PC-9 (cell line): ENCODE measurements around the gene ACOXL. TPM values are rescaled to one million over a fixed set of nuclear protein-coding genes. Genes with fewer than 3 reads are reported as not detected.

Experiments used
- BruUV-seq: library from RNA; stranded (reverse); fragments of 400-500 nt; replicated peaks from 2 replicates; lab custom pipeline; 2021; lab: Mats Ljungman, UMichigan
- CTCF ChIA-PET: fragments of 300-600 bp; sonication (Branson Sonifier 250); formaldehyde crosslinking; loops from one replicate; lab custom pipeline; 2022; ENCODE audit warnings: antibody characterized with exemption; lab: Charles Lee
- POLR2A ChIA-PET: fragments of 300-600 bp; sonication (Branson Sonifier 250); formaldehyde crosslinking; loops from one replicate; lab custom pipeline; 2022; ENCODE audit warnings: antibody characterized with exemption; ENCODE audit not compliant: unreplicated experiment; lab: Charles Lee
- DNase-seq, 2 experiments: peaks; one replicate each; pipeline versions ENCODE4 v3.0.0 to v3.0.0-alpha.2; 2015 to 2022; ENCODE audit warnings: mixed read lengths in 1 of 2
- H2AFZ ChIP-seq: fragments of 200-600 bp; sonication (generic); 2 replicates; pipeline ENCODE4 v1.8.1; 2017; ENCODE audit warnings: antibody characterized with exemption
- H3F3A ChIP-seq: fragments of 200-600 bp; sonication (generic); 2 replicates; pipeline ENCODE4 v1.8.1; 2017; ENCODE audit warnings: antibody characterized with exemption, mild to moderate bottlenecking, low read depth; ENCODE audit not compliant: insufficient read depth
- H3K27ac ChIP-seq: fragments of 200-600 bp; sonication (generic); 2 replicates; pipeline ENCODE4 v1.6.1; 2016; ENCODE audit warnings: mixed run types
- H3K27me3 ChIP-seq: fragments of 200-600 bp; sonication (generic); 2 replicates; pipeline ENCODE4 v1.6.1; 2016; ENCODE audit warnings: low read depth, mixed run types; ENCODE audit not compliant: insufficient read depth
- H3K36me3 ChIP-seq: fragments of 200-600 bp; sonication (generic); 2 replicates; pipeline ENCODE4 v1.6.1; 2016; ENCODE audit warnings: low read depth, mixed run types
- H3K4me1 ChIP-seq: fragments of 200-600 bp; sonication (generic); replicated peaks from 2 replicates; pipeline ENCODE4 v1.6.1; 2016; ENCODE audit warnings: mixed run types; ENCODE audit not compliant: insufficient read depth
- H3K4me2 ChIP-seq: fragments of 200-600 bp; sonication (generic); 2 replicates; pipeline ENCODE4 v1.6.1; 2017; ENCODE audit warnings: mixed run types
- H3K4me3 ChIP-seq: fragments of 200-600 bp; sonication (generic); 2 replicates; pipeline ENCODE4 v1.6.1; 2016; ENCODE audit warnings: mixed run types
- H3K79me2 ChIP-seq: fragments of 200-600 bp; sonication (generic); 2 replicates; pipeline ENCODE4 v1.6.1; 2017; ENCODE audit warnings: low read depth, mixed run types
- H3K9me2 ChIP-seq: fragments of 200-600 bp; sonication (generic); 2 replicates; pipeline ENCODE4 v1.8.1; 2017; ENCODE audit warnings: mild to moderate bottlenecking; ENCODE audit not compliant: insufficient read depth
- H3K9me3 ChIP-seq: fragments of 200-600 bp; sonication (generic); 2 replicates; pipeline ENCODE4 v1.8.1; 2016; ENCODE audit warnings: low read depth; ENCODE audit not compliant: insufficient read depth
- H4K20me1 ChIP-seq: fragments of 200-600 bp; sonication (generic); 2 replicates; pipeline ENCODE4 v1.8.1; 2017; ENCODE audit not compliant: insufficient read depth
- CTCF ChIP-seq: fragments of 200-600 bp; sonication (generic); conservative IDR thresholded peaks from 2 replicates; pipeline ENCODE4 v1.6.1; 2017; ENCODE audit warnings: mixed run types, antibody characterized with exemption, mild to moderate bottlenecking, moderate library complexity
- EZH2 ChIP-seq: fragments of 200-600 bp; sonication (generic); IDR thresholded peaks from 2 replicates; pipeline ENCODE4 v1.8.0; 2017; ENCODE audit warnings: antibody characterized with exemption, low read depth
- intact Hi-C: fragments of 100-400 bp; cut with micrococcal nuclease; formaldehyde crosslinking; loops from one replicate; pipeline ENCODE4 v1.10.0; 2022; ENCODE audit not compliant: unreplicated experiment
- total RNA-seq: library from RNA; stranded (reverse); gene quantifications from 2 replicates; pipeline ENCODE4 v1.2.3, GENCODE V29; 2021

Gene ACOXL
- total RNA-seq, 1 experiment from 2014 or later = 10.7 TPM

- Histone ChIP-seq H3K79me2 (no peaks in the 10 kb centered on the region), H3K9me3 (no peaks in the 10 kb centered on the region), H3K4me2 (no peak overlapping the region), H4K20me1 (no peaks in the 10 kb centered on the region), H3K27ac (no peak overlapping the region), H3K36me3 (no peaks in the 10 kb centered on the region), H3K9me2 (no peaks in the 10 kb centered on the region), H3F3A (0 out of 2 replicates have a peak, but pooled peaks cover 5% of the 10 kb centered on the region), H3K27me3 (no peaks in the 10 kb centered on the region), H3K4me3 (no peak overlapping the region), H2AFZ (no peak overlapping the region), H3K4me1 (peaks cover 14% of the 10 kb centered on the region)
- ChIA-PET POLR2A (interaction anchor here (0.5 kb wide), 1 partner anchor 14 kb away, joined by 3 read pairs; no protein-coding TSS in a partner anchor), CTCF (no interaction called here)
- TF ChIP-seq CTCF (no peak), EZH2 (no peak)
- no peak for DNase-seq
- no TSS peak for BruUV-seq
- intact Hi-C loops = no loop called here
Measured at GRCh38 chr2:111025288-111025687, 292.9 kb downstream of the ACOXL start.

GRCh38 chr2:111028720-111029119, 296.3 kb downstream of the ACOXL start:
- intact Hi-C loops = loop anchor here (2.0 kb wide), 1 partner anchor 92 kb away; the partner anchor contains the start of gene BCL2L11
- H3K79me2 ChIP-seq = 0 out of 2 replicates have a peak, but pooled peaks cover 3% of the 10 kb centered on the region
- H3K36me3 ChIP-seq = no peaks in the 10 kb centered on the region
- no peaks in the 10 kb centered on the region for H3K9me2 ChIP-seq
- ChIA-PET POLR2A (no interaction called here), CTCF (no interaction called here)
- H4K20me1 ChIP-seq = no peaks in the 10 kb centered on the region
- H3K9me3 ChIP-seq = no peaks in the 10 kb centered on the region
- TF ChIP-seq CTCF = peak; percentile 59; the same call in 1 of the 2 replicates
- no peak for TF ChIP-seq EZH2
- peak overlapping the region; percentile 32; the same call in 1 of the 2 replicates for H3K4me2 ChIP-seq
- H2AFZ ChIP-seq = no peak overlapping the region
- peaks cover 15% of the 10 kb centered on the region; the same call in 1 of the 2 replicates for H3F3A ChIP-seq
- BruUV-seq = no TSS peak
- H3K4me3 ChIP-seq = no peak overlapping the region
- H3K27ac ChIP-seq = no peak overlapping the region
- H3K27me3 ChIP-seq = no peaks in the 10 kb centered on the region
- H3K4me1 ChIP-seq = peaks cover 38% of the 10 kb centered on the region
- no peak for DNase-seq

GRCh38 chr2:111029181-111029927, 297.0 kb downstream of the ACOXL start:
- Histone ChIP-seq H3K27ac (0 out of 2 replicates have a peak overlapping the region, but pooled peaks have one; percentile 24), H4K20me1 (no peaks in the 10 kb centered on the region), H3K9me2 (no peaks in the 10 kb centered on the region), H3K36me3 (no peaks in the 10 kb centered on the region), H3F3A (peaks cover 15% of the 10 kb centered on the region; the same call in 1 of the 2 replicates), H3K27me3 (no peaks in the 10 kb centered on the region), H3K79me2 (0 out of 2 replicates have a peak, but pooled peaks cover 3% of the 10 kb centered on the region), H3K4me3 (no peak overlapping the region), H2AFZ (no peak overlapping the region), H3K4me2 (peak overlapping the region; percentile 32), H3K9me3 (no peaks in the 10 kb centered on the region), H3K4me1 (peaks cover 41% of the 10 kb centered on the region)
- TF ChIP-seq CTCF (no peak), EZH2 (no peak)
- ChIA-PET CTCF (interaction anchor here (0.7 kb wide), 1 partner anchor 168 kb away, joined by 3 read pairs; no protein-coding TSS in a partner anchor), POLR2A (interaction anchor here (0.6 kb wide), 1 partner anchor 10 kb away, joined by 5 read pairs; no protein-coding TSS in a partner anchor)
- BruUV-seq = no TSS peak
- intact Hi-C loops = loop anchor here (2.0 kb wide), 1 partner anchor 91 kb away; the partner anchor contains the start of gene BCL2L11
- DNase-seq = peak; percentile 29 to 61
